ENCODE data around the gene SSU72.
"Not testable (repeated sequence)": the region's sequence is repeated elsewhere in the genome, so short reads cannot be mapped to it uniquely, and the experiment has no call there.

SSU72 gene

GRCh38 chr1:1527092-1527816 is 47.4 kb downstream of the SSU72 start:
- peak; percentile 10 for DNase-seq (ENCODE audit: low spot score)

- DNase-seq (ENCODE audit: low spot score) = not testable (repeated sequence)
Measured at GRCh38 chr1:1526476-1526875, 48.2 kb downstream of the SSU72 start.

GRCh38 chr1:1524750-1525383 is 49.8 kb downstream of the SSU72 start:
- DNase-seq (ENCODE audit: low spot score) = peak; percentile 1

GRCh38 chr1:1523651-1524050 is 51.0 kb downstream of the SSU72 start:
- peak; percentile 3 for DNase-seq (ENCODE audit: low spot score)

GRCh38 chr1:1523226-1523625 is 51.4 kb downstream of the SSU72 start:
- DNase-seq (ENCODE audit: low spot score) = not testable (repeated sequence)

GRCh38 chr1:1522536-1522935 is 52.1 kb downstream of the SSU72 start:
- DNase-seq (ENCODE audit: low spot score) = not testable (repeated sequence)

- peak; percentile 1 for DNase-seq (ENCODE audit: low spot score)
Measured at GRCh38 chr1:1521331-1521730, 53.3 kb downstream of the SSU72 start.

GRCh38 chr1:1519805-1520505 is 54.7 kb downstream of the SSU72 start:
- DNase-seq (ENCODE audit: low spot score) = peak; percentile 4

- DNase-seq (ENCODE audit: low spot score) = peak; percentile 5
Measured at GRCh38 chr1:1518621-1519007, 56.0 kb downstream of the SSU72 start.

- peak; percentile 1 for DNase-seq (ENCODE audit: low spot score)
Measured at GRCh38 chr1:1517973-1518620, 56.6 kb downstream of the SSU72 start.

- DNase-seq (ENCODE audit: low spot score) = not testable (repeated sequence)
Measured at GRCh38 chr1:1516923-1517322, 57.7 kb downstream of the SSU72 start.

GRCh38 chr1:1514376-1514775 is 60.3 kb downstream of the SSU72 start:
- DNase-seq (ENCODE audit: low spot score) = not testable (repeated sequence)

- not testable (repeated sequence) for DNase-seq (ENCODE audit: low spot score)
Measured at GRCh38 chr1:1513675-1514074, 61.0 kb downstream of the SSU72 start.

- peak; percentile 10 for DNase-seq (ENCODE audit: low spot score)
Measured at GRCh38 chr1:1512425-1512824, 62.2 kb downstream of the SSU72 start.

- peak; percentile 98 for DNase-seq (ENCODE audit: low spot score)
Measured at GRCh38 chr1:1511533-1512285, 63.0 kb downstream of the SSU72 start, which contains the start of gene ATAD3A. ATAD3A (plus strand) TSS chr1:1512162; CDS start chr1:1512269, 107 bp downstream.

GRCh38 chr1:1510912-1511532 is 63.6 kb downstream of the SSU72 start:
- DNase-seq (ENCODE audit: low spot score) = peak; percentile 17

GRCh38 chr1:1509465-1509850 is 65.2 kb downstream of the SSU72 start:
- DNase-seq (ENCODE audit: low spot score) = not testable (repeated sequence)

- not testable (repeated sequence) for DNase-seq (ENCODE audit: low spot score)
Measured at GRCh38 chr1:1508775-1509464, 65.7 kb downstream of the SSU72 start.

GRCh38 chr1:1507305-1507704 is 67.4 kb downstream of the SSU72 start:
- DNase-seq (ENCODE audit: low spot score) = no peak

GRCh38 chr1:1505801-1506200 is 68.9 kb downstream of the SSU72 start:
- not testable (repeated sequence) for DNase-seq (ENCODE audit: low spot score)
